Measurements from ENCODE around the gene PRKCQ.
"Not testable (repeated sequence)": the region's sequence is repeated elsewhere in the genome, so short reads cannot be mapped to it uniquely, and the experiment has no call there.

GRCh38 chr10:6439875-6440274, 140.2 kb downstream of the PRKCQ start:
- TF ChIP-seq EZH2 (optimal IDR thresholded peaks at IDR 0.05; ENCODE audit: low read depth, low read length); CTCF (IDR thresholded peaks at IDR 0.05; ENCODE audit: low read length); EZH2phosphoT487 (IDR thresholded peaks at IDR 0.05; ENCODE audit: low read length): not testable (repeated sequence)

Measured in MM.1S (cell line).